ENCODE results near the gene PDE8A.

DNA sequence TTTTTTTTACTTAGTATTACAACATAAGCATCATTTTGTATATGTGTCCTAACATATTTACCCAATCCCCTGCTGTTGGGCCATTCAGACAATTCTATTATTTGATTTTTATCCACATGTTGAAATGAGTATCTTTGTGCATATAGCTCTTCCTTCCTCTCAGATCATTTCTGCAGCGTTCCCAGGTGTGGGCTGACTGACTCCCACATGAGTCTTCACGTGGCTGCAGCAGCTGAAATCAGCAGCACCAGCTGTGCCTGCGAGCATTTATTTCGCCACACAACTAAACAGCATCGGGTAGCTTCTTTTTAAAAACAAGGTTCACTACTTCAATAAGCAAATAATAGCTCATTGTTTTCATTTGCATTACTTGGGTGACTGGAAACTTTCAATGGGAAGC is 44.5 kb upstream of the PDE8A start:
- TF ChIP-seq EZH2 (IDR thresholded peaks at IDR 0.05; ENCODE audit: borderline replicate concordance, low read depth, low read length, severe bottlenecking) (no peak), POLR2AphosphoS5 (IDR thresholded peaks at IDR 0.05; ENCODE audit: insufficient read depth, low read depth, low read length) (no peak), POLR2A (IDR thresholded peaks at IDR 0.05; ENCODE audit: low read depth, low read length) (no peak), GATA2 (IDR thresholded peaks at IDR 0.05; ENCODE audit: insufficient read depth, insufficient read length, low read depth, low read length) (no peak)
- TF ChIP-seq, protein P1, sequence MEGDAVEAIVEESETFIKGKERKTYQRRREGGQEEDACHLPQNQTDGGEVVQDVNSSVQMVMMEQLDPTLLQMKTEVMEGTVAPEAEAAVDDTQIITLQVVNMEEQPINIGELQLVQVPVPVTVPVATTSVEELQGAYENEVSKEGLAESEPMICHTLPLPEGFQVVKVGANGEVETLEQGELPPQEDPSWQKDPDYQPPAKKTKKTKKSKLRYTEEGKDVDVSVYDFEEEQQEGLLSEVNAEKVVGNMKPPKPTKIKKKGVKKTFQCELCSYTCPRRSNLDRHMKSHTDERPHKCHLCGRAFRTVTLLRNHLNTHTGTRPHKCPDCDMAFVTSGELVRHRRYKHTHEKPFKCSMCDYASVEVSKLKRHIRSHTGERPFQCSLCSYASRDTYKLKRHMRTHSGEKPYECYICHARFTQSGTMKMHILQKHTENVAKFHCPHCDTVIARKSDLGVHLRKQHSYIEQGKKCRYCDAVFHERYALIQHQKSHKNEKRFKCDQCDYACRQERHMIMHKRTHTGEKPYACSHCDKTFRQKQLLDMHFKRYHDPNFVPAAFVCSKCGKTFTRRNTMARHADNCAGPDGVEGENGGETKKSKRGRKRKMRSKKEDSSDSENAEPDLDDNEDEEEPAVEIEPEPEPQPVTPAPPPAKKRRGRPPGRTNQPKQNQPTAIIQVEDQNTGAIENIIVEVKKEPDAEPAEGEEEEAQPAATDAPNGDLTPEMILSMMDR (IDR thresholded peaks at IDR 0.05; ENCODE audit: extremely low read depth in 1 of 2, insufficient read depth in 1 of 2, low read depth in 1 of 2, low read length in 2 of 2): no peak
